Adrenal gland (tissue), 12 donors: ENCODE results near the gene SPAG9. TPM values are rescaled to one million over a fixed set of nuclear protein-coding genes. Genes with fewer than 3 reads are reported as not detected.

Source experiments
- DNase-seq, 7 donors: peaks; one replicate each; pipeline ENCODE4 v3.0.0-alpha.2; 2019 to 2020
- H3K27ac ChIP-seq, 5 donors: fragments of 200-600 bp; sonication (generic) in 4 of 5; 1 replicate in 3 of 5; 2 replicates in 2 of 5; pipeline versions ENCODE4 v1.5.1 to v1.8.0; 2016 to 2020; ENCODE audit warnings: mild to moderate bottlenecking in 1 of 5
- H3K27me3 ChIP-seq: fragments of 200-600 bp; 2 replicates; pipeline ENCODE4 v1.8.0; 2021
- H3K36me3 ChIP-seq, 2 donors: fragments of 200-600 bp; replicated peaks in 1 of 2; 1 replicate in 1 of 2; 2 replicates in 1 of 2; pipeline versions ENCODE4 v1.5.1 to v1.8.0; 2018 to 2022
- H3K4me1 ChIP-seq, 2 donors: fragments of 200-600 bp; replicated peaks in 1 of 2; 1 replicate in 1 of 2; 2 replicates in 1 of 2; pipeline versions ENCODE4 v1.5.1 to v1.8.0; 2018 to 2021
- H3K4me3 ChIP-seq, 4 donors: fragments of 200-600 bp; sonication (generic) in 3 of 4; one replicate each; pipeline ENCODE4 v1.5.1; 2016 to 2018
- H3K9me3 ChIP-seq, 3 donors: fragments of 200-600 bp; sonication (generic) in 1 of 3; replicated peaks in 1 of 3; 1 replicate in 2 of 3; 2 replicates in 1 of 3; pipeline versions ENCODE4 v1.5.1 to v1.8.0; 2016 to 2021
- CTCF ChIP-seq, 6 experiments: fragments of 450-650 bp in 4 of 6; fragments of 200-600 bp in 2 of 6; sonication (generic) in 1 of 6; IDR thresholded peaks; 1 replicate in 5 of 6; 2 replicates in 1 of 6; pipeline versions ENCODE4 v1.5.1 to v1.8.0; 2016 to 2021; ENCODE audit warnings: antibody characterized with exemption in 6 of 6, mild to moderate bottlenecking in 2 of 6, moderate library complexity in 1 of 6
- POLR2A ChIP-seq, 2 donors: fragments of 450-650 bp; IDR thresholded peaks; one replicate each; pipeline ENCODE4 v1.6.1; 2017; ENCODE audit warnings: antibody characterized with exemption in 2 of 2, mild to moderate bottlenecking in 2 of 2, moderate library complexity in 1 of 2
- whole genome bisulfite sequencing, 4 donors: extraction: QIAGEN DNeasy Blood & Tissue Kit in 2 of 4; methylation state at CpG; one replicate each; pipeline versions ENCODE4 v1.1.5 to v1.1.7; 2013 to 2017; 5-methylcytosine and 5-hydroxymethylcytosine counted together
- intact Hi-C, 2 donors: fragments of 100-400 bp; cut with DNase I; formaldehyde crosslinking; loops; one replicate each; pipeline versions ENCODE4 v1.14.1 to v1.15.0; 2022 to 2023
- polyA plus RNA-seq, 3 donors: library from polyadenylated mRNA; stranded (reverse); fragments of 200-250 nt in 2 of 3; fragments of 350-450 nt in 1 of 3; fragmentation: Illumina TruSeq in 1 of 3; extraction: RNeasy Lipid Tissue Mini Kit (QIAGEN cat#74804) in 1 of 3; gene quantifications; one replicate each; pipeline ENCODE4 v1.2.3, GENCODE V29; 2013 to 2014
- total RNA-seq, 9 donors: library from RNA; depleted of rRNA in 4 of 9; stranded (reverse); fragments of >200 nt in 4 of 9; fragments of 120-200 nt in 1 of 9; fragmentation: NEBNext Ultra II Directional in 1 of 9; extraction: Animal tissue kit (Norgen Biotek cat#: 25700) in 1 of 9; gene quantifications; one replicate each; pipeline versions ENCODE4 v1.1.0 to v1.2.4, GENCODE V29; 2013 to 2023
- donor health status: healthy with polysubstance abuse.
- donor health status: Bipolar disorder and iron deficiency.
- donor health status: DM: yes; HTN: yes; CAD: no.
- donor health status: DM: no; HTN: no; CAD: no.
- donor health status: DM: no; HTN: no; CAD: no.
- donor health status: DM: yes; HTN: yes; CAD: no.

SPAG9 gene
- total and polyA plus RNA-seq, 12 donors = 23.5 to 99.8 (median 62.9) TPM

GRCh38 chr17:50931144-50931908 is 189.3 kb downstream of the SPAG9 start:
- 1 to 6% (median 2%) methylated on average over 20 to 62 of the region's 62 CpGs for WGBS, 4 donors
- intact Hi-C loops = no loop called here
- TF ChIP-seq POLR2A (IDR thresholded peaks at IDR 0.05) (peak; percentile 33 to 84), CTCF (IDR thresholded peaks at IDR 0.05) (no peak)
- peak; percentile 87 to 97 (median 92) for DNase-seq
- Histone ChIP-seq H3K4me3 (peak overlapping the region in 2 of 4 donors; percentile 27 to 53), H3K9me3 (no peaks in the 10 kb centered on the region), H3K27me3 (no peaks in the 10 kb centered on the region), H3K36me3 (no peaks in the 10 kb centered on the region), H3K27ac (peak overlapping the region; percentile 78 to 99 (median 98)), H3K4me1 (peaks cover 27 to 35% of the 10 kb centered on the region in 2 donors)

GRCh38 chr17:50928646-50929045 is 192.0 kb downstream of the SPAG9 start:
- TF ChIP-seq POLR2A (IDR thresholded peaks at IDR 0.05) (no peak), CTCF (IDR thresholded peaks at IDR 0.05) (no peak)
- DNase-seq = no peak
- Histone ChIP-seq H3K27me3 (no peaks in the 10 kb centered on the region), H3K27ac (no peak overlapping the region), H3K4me3 (no peak overlapping the region), H3K4me1 (peaks cover 21 to 24% of the 10 kb centered on the region in 2 donors), H3K9me3 (no peaks in the 10 kb centered on the region), H3K36me3 (no peaks in the 10 kb centered on the region)
- 76 to 84% (median 81%) methylated on average over 4 of the region's 4 CpGs for WGBS, 4 donors
- intact Hi-C loops = loop anchor here in 1 of 2 donors (5.0 kb wide), 1 partner anchor 41 kb away; no protein-coding TSS in a partner anchor

- H3K4me1 ChIP-seq = peaks cover 17 to 20% of the 10 kb centered on the region in 2 donors
- no peak overlapping the region for H3K27ac ChIP-seq
- no peak for TF ChIP-seq POLR2A (IDR thresholded peaks at IDR 0.05)
- TF ChIP-seq CTCF (IDR thresholded peaks at IDR 0.05) = no peak
- intact Hi-C loops = loop anchor here in 1 of 2 donors (5.0 kb wide), 1 partner anchor 40 kb away; no protein-coding TSS in a partner anchor
- no peak overlapping the region for H3K4me3 ChIP-seq
- no peak for DNase-seq
- no peaks in the 10 kb centered on the region for H3K27me3 ChIP-seq
- no peaks in the 10 kb centered on the region for H3K9me3 ChIP-seq
- WGBS, 4 donors = 76 to 90% (median 82%) methylated on average over 4 of the region's 4 CpGs
- no peaks in the 10 kb centered on the region for H3K36me3 ChIP-seq
These were observed 193.4 kb downstream of the SPAG9 start for GRCh38 chr17:50927287-50927686.

- no peaks in the 10 kb centered on the region for H3K27me3 ChIP-seq
- 85 to 100% (median 92%) methylated on average over 3 to 7 of the region's 7 CpGs for WGBS, 4 donors
- TF ChIP-seq POLR2A (IDR thresholded peaks at IDR 0.05) (no peak), CTCF (IDR thresholded peaks at IDR 0.05) (no peak)
- no peak for DNase-seq
- no peaks in the 10 kb centered on the region for H3K9me3 ChIP-seq
- H3K4me1 ChIP-seq = peaks cover 9 to 13% of the 10 kb centered on the region in 2 donors
- intact Hi-C loops = loop anchor here in 1 of 2 donors (5.0 kb wide), 1 partner anchor 39 kb away; no protein-coding TSS in a partner anchor
- H3K4me3 ChIP-seq = no peak overlapping the region
- no peaks in the 10 kb centered on the region for H3K36me3 ChIP-seq
- H3K27ac ChIP-seq = no peak overlapping the region
These were observed 194.1 kb downstream of the SPAG9 start for GRCh38 chr17:50926523-50926922.
